ENCODE data around the gene WNT5B. TPM values are rescaled to one million over a fixed set of nuclear protein-coding genes. Genes with fewer than 3 reads are reported as not detected.

WNT5B gene
- total and polyA plus RNA-seq, 2 of the 4 experiments (the other 2 are of a cell fraction), result 83.7 to 102 TPM

DNA sequence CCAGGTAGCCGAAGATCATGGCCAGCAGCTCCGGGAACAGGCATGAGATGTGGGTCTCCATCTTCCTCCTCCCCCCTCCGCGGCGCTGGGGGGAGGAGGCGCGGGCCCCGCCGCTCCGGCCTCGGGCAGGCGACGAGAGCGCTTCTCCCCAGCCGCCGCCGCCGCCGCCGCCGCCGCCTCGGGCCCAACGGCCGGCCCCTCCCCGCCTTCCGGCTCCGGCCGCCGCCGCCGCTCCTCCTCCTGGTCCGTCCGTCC, 35.1 kb upstream of the WNT5B start:
- peak overlapping the region; percentile 78 for H2BK5ac ChIP-seq (ENCODE audit: low read depth, low read length, poor library complexity, severe bottlenecking)
- H3K4me2 ChIP-seq (ENCODE audit: low read depth, low read length), result peak overlapping the region; percentile 80
- DNase-seq (no peak), ATAC-seq (ENCODE audit: low read depth) (no peak)
- ChIA-PET CTCF (no interaction called here), POLR2A (ENCODE audit: unreplicated experiment) (no interaction called here)
- 0 out of 2 replicates have a peak overlapping the region, but pooled peaks have one; percentile 46 for H3K14ac ChIP-seq (replicated peaks; ENCODE audit: low read depth, low read length)
- H3K56ac ChIP-seq (ENCODE audit: extremely low read depth, insufficient read depth, low read length), result peak overlapping the region; percentile 17; the same call in 1 of the 2 replicates
- H3K9me1 ChIP-seq (ENCODE audit: insufficient read depth, low read length), result peaks cover 13% of the 10 kb centered on the region; the same call in 1 of the 2 replicates
- no peak overlapping the region for H2BK120ac ChIP-seq (ENCODE audit: low read depth, low read length)
- intact Hi-C loops (cut with micrococcal nuclease) (no loop called here), in situ Hi-C loops (cut with MboI; ENCODE audit: low sequenced_read_pairs) (loop anchor here (25.0 kb wide), 1 partner anchor 682 kb away; no protein-coding TSS in a partner anchor), dilution Hi-C loops (cut with HindIII; ENCODE audit: low sequenced_read_pairs, unreplicated experiment) (no loop called here)
- no peak overlapping the region for H2AK5ac ChIP-seq (ENCODE audit: low read depth, low read length)
- peaks cover 54% of the 10 kb centered on the region for H4K20me1 ChIP-seq (ENCODE audit: insufficient read depth, low read length)
- H3K4me1 ChIP-seq (ENCODE audit: control insufficient read depth, insufficient read depth, low read length), result peaks cover 20% of the 10 kb centered on the region
- H3K27ac ChIP-seq (ENCODE audit: insufficient read depth, low read length), result peak overlapping the region; percentile 46
- H3K79me1 ChIP-seq (ENCODE audit: low read depth in 1 of 2, low read length in 2 of 2), result peaks cover 33 to 73% of the 10 kb centered on the region in 2 experiments
- H3K18ac ChIP-seq (ENCODE audit: low read depth, low read length), result no peak overlapping the region
- no peak overlapping the region for H3K23ac ChIP-seq (ENCODE audit: low read depth, low read length)
- H2BK15ac ChIP-seq (ENCODE audit: low read depth, low read length), result no peak overlapping the region
- H2AFZ ChIP-seq (replicated peaks; ENCODE audit: low read length, poor library complexity), result peak overlapping the region; percentile 84
- no TSS peak for BruUV-seq (replicated peaks)
- H3K4ac ChIP-seq (ENCODE audit: low read depth, low read length), result no peak overlapping the region
- peak overlapping the region; percentile 91 for H2AK9ac ChIP-seq (replicated peaks; ENCODE audit: low read depth, low read length, poor library complexity)
- H3K4me3 ChIP-seq (ENCODE audit: insufficient read depth, low read depth, low read length), result peak overlapping the region; percentile 90
- H3K9me3 ChIP-seq (ENCODE audit: control insufficient read depth, insufficient read depth, low read length), result no peaks in the 10 kb centered on the region
- H4K5ac ChIP-seq (ENCODE audit: low read depth, low read length), result no peak overlapping the region
- H2BK20ac ChIP-seq (ENCODE audit: low read depth, low read length), result no peak overlapping the region
- 3% methylated on average over 16 of the region's 34 CpGs; no CpG with 5 or more reads in 1 of the 2 experiments for WGBS, 2 experiments (ENCODE audit: extremely low coverage in 2 of 2, insufficient read length in 1 of 2)
- TF ChIP-seq MAZ (IDR thresholded peaks at IDR 0.05; ENCODE audit: borderline replicate concordance, low read depth, low read length) (peak; percentile 45; the same call in 1 of the 2 replicates), MAFK (IDR thresholded peaks at IDR 0.05; ENCODE audit: low read depth, low read length) (no peak), USF2 (IDR thresholded peaks at IDR 0.05; ENCODE audit: low read depth, low read length) (no peak)
- peak overlapping the region; percentile 59 for H3K9ac ChIP-seq (ENCODE audit: low read depth, low read length)
- no peak overlapping the region; a peak in 1 of 4 replicates for H4K8ac ChIP-seq (ENCODE audit: low read depth in 2 of 2, low read length in 2 of 2)
- no peaks in the 10 kb centered on the region for H3K36me3 ChIP-seq (ENCODE audit: control insufficient read depth, insufficient read depth, low read length)
- H4K91ac ChIP-seq (ENCODE audit: insufficient read depth, low read depth, low read length), result peak overlapping the region; percentile 5; the same call in 1 of the 2 replicates
- H3K27me3 ChIP-seq (ENCODE audit: control insufficient read depth, insufficient read depth, low read length), result no peaks in the 10 kb centered on the region
